Neural crest cell (in vitro differentiated cells): ENCODE measurements around the gene VASH2. TPM values are rescaled to one million over a fixed set of nuclear protein-coding genes. Genes with fewer than 3 reads are reported as not detected.
"Not testable (repeated sequence)": the region's sequence is repeated elsewhere in the genome, so short reads cannot be mapped to it uniquely, and the experiment has no call there.

ENCODE experiments used
- DNase-seq: peaks from one replicate; pipeline ENCODE4 v3.0.0; 2021; ENCODE audit warnings: low read depth, mixed read lengths, low spot score
- H3K27ac Mint-ChIP-seq: one replicate; pipeline ENCODE4 v1.8.0; 2021; ENCODE audit warnings: mild to moderate bottlenecking, mixed read lengths; ENCODE audit not compliant: unreplicated experiment
- H3K27me3 Mint-ChIP-seq: 2 replicates; pipeline ENCODE4 v1.8.0; 2021; ENCODE audit warnings: low read depth, mild to moderate bottlenecking, mixed read lengths
- H3K36me3 Mint-ChIP-seq: 2 replicates; pipeline ENCODE4 v1.8.0; 2021; ENCODE audit warnings: low read depth, mild to moderate bottlenecking, mixed read lengths
- H3K4me1 Mint-ChIP-seq: 2 replicates; pipeline ENCODE4 v1.8.0; 2021; ENCODE audit warnings: mixed read lengths
- H3K4me3 Mint-ChIP-seq: one replicate; pipeline ENCODE4 v1.8.0; 2021; ENCODE audit warnings: mild to moderate bottlenecking, mixed read lengths
- H3K9me3 Mint-ChIP-seq: 2 replicates; pipeline ENCODE4 v1.8.0; 2021; ENCODE audit warnings: mixed read lengths
- total RNA-seq: library from RNA; stranded (reverse); gene quantifications from 2 replicates; pipeline ENCODE4 v1.2.1, GENCODE V29; 2021
- TF ChIP-seq, protein P1 (sequence below): fragments of 200-600 bp; sonication (generic); conservative IDR thresholded peaks from 2 replicates; pipeline ENCODE4 v1.5.0; 2021; ENCODE audit warnings: antibody characterized with exemption, mild to moderate bottlenecking

The VASH2 gene
- total RNA-seq, 1 donor from 2014 or later, result 8.7 TPM

DNA sequence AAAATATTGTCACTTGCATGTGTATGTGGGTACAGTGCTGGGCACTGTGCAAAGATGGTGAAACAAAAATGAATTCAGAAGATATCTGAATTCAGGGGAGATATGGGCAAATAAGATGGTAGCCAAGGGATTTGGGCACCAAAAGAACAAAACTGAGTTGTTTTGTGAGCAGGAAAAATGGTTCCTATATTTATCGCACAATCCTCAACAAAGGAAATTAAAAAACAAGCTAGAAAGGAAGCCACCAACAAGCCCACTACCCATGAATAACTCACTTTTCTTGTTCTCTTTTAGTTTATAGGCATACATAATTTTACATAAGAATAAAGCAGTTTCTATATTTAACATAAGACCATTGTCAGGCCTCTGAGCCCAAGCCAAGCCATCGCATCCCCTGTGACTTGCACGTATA is 40.7 kb upstream of the VASH2 start:
- no peak overlapping the region for H3K4me3 Mint-ChIP-seq
- no peak overlapping the region for H3K27ac Mint-ChIP-seq
- DNase-seq, result no peak
- H3K36me3 Mint-ChIP-seq, result peaks cover 2% of the 10 kb centered on the region
- H3K4me1 Mint-ChIP-seq, result peaks cover 4% of the 10 kb centered on the region
- TF ChIP-seq, protein P1, sequence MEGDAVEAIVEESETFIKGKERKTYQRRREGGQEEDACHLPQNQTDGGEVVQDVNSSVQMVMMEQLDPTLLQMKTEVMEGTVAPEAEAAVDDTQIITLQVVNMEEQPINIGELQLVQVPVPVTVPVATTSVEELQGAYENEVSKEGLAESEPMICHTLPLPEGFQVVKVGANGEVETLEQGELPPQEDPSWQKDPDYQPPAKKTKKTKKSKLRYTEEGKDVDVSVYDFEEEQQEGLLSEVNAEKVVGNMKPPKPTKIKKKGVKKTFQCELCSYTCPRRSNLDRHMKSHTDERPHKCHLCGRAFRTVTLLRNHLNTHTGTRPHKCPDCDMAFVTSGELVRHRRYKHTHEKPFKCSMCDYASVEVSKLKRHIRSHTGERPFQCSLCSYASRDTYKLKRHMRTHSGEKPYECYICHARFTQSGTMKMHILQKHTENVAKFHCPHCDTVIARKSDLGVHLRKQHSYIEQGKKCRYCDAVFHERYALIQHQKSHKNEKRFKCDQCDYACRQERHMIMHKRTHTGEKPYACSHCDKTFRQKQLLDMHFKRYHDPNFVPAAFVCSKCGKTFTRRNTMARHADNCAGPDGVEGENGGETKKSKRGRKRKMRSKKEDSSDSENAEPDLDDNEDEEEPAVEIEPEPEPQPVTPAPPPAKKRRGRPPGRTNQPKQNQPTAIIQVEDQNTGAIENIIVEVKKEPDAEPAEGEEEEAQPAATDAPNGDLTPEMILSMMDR, result no peak
- H3K27me3 Mint-ChIP-seq, result peaks cover 56% of the 10 kb centered on the region
- H3K9me3 Mint-ChIP-seq, result peaks cover 7% of the 10 kb centered on the region

DNA sequence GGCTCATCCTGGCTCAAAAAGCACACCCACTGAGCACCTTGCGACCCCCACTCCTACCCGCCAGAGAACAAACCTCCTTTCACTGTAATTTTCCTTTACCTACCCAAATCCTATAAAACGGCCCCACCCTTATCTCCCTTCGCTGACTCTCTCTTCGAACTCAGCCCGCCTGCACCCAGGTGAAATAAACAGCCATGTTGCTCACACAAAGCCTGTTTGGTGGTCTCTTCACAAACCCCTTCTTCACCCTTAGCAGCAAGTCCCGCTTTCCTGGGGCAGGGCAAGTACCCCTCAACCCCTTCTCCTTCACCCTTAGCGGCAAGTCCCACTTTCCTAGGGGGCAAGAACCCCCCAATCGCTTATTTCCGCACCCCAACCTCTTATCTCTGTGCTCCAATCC is 40.1 kb upstream of the VASH2 start:
- peaks cover 54% of the 10 kb centered on the region for H3K27me3 Mint-ChIP-seq
- not testable (repeated sequence) for H3K9me3 Mint-ChIP-seq, H3K4me1 Mint-ChIP-seq, H3K27ac Mint-ChIP-seq, H3K36me3 Mint-ChIP-seq, H3K4me3 Mint-ChIP-seq, DNase-seq

DNA sequence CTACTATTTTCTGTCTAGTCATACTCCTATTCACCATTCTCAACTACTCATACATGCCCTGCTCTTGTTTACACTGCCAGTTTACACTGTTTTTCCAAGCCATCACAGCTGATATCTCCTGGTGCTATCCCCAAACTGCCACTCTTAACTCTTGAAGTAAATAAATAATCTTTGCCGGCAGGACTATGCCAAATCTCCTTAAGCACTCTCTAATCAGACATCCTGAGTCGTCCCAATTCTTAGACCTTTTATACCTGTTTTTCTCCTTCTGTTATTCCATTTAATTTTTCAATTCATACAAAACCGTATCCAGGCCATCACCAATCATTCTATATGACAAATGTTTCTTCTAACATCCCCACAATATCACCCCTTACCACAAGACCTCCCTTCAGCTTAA is 36.7 kb upstream of the VASH2 start:
- H3K27ac Mint-ChIP-seq, H3K4me3 Mint-ChIP-seq, H3K9me3 Mint-ChIP-seq, H3K36me3 Mint-ChIP-seq, DNase-seq: not testable (repeated sequence)
- Mint-ChIP-seq H3K4me1 (peaks cover 30% of the 10 kb centered on the region), H3K27me3 (peaks cover 47% of the 10 kb centered on the region)

DNA sequence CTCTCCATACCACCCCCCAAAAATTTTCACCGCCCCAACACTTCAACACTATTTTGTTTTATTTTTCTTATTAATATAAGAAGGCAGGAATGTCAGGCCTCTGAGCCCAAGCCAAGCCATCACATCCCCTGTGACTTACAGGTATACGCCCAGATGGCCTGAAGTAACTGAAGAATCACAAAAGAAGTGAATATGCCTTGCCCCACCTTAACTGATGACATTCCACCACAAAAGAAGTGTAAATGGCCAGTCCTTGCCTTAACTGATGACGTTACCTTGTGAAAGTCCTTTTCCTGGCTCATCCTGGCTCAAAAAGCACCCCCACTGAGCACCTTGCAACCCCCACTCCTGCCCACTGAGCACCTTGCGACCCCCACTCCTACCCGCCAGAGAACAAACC is 36.2 kb upstream of the VASH2 start:
- peaks cover 47% of the 10 kb centered on the region for H3K27me3 Mint-ChIP-seq
- not testable (repeated sequence) for H3K4me3 Mint-ChIP-seq, H3K36me3 Mint-ChIP-seq, H3K9me3 Mint-ChIP-seq, H3K27ac Mint-ChIP-seq, DNase-seq
- H3K4me1 Mint-ChIP-seq, result peaks cover 30% of the 10 kb centered on the region

DNA sequence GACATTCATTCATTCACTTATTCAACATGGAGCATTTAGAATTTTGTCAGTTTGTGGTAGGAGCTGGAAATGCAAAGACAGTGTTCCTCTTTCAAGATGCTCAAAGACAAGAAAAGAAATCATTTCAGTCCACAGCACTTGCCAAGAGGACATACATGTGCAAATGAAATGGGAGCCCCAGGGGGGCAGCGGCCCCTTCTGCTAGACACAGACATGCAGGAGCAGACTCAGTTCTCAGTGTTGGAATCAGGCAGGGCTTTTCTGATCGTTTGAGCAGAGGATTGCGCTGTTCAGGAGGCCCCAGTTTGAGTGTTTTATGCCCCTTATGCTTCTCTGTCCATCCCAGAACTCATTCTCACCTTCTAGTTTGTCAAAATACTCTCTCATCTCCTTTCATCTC is 35.6 kb upstream of the VASH2 start:
- Mint-ChIP-seq H3K36me3 (no peaks in the 10 kb centered on the region), H3K27me3 (peaks cover 43% of the 10 kb centered on the region), H3K27ac (peak overlapping the region; percentile 4), H3K9me3 (no peaks in the 10 kb centered on the region), H3K4me1 (peaks cover 30% of the 10 kb centered on the region), H3K4me3 (no peak overlapping the region)
- TF ChIP-seq, protein P1, result no peak
- no peak for DNase-seq

DNA sequence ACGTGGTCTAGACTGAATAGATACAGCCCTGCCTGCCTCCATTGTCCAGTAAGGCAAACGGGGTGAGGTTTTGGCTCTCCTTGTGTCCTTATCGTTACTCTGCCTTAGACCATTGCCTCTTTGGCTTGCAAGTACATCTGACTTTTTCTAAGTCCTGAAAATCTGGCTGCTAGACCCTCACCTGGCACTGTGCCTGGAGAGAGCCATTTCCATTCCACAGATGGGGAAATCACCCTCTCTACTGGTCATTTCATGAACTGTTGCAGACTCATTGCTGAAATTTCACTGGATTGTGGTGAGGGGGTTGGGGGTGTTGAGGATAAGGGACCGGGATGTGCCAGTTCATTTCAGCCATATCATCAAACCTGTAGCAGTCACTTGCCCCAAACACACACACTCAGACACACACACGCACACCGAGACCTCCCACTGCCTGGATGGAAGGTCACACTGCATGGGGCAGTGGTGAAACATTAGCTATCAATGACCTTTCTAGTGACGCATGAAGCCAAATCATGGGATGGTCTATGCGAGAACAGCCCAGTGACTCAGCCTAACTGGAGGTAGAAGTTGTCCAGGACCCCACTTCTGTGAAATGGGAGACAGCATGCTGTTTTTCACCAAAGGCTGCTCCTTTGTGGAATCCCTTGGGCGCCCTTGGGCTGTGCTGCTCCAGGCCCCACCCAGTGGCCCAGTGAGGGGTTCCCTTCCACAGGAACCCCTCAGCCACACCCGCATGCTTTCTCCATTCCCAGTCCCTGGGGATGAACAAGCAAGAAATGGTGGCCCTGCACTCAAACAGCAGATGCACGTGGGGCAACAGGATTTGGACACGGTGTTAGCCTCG is 34.9 kb upstream of the VASH2 start:
- Mint-ChIP-seq H3K27ac (no peak overlapping the region), H3K4me1 (peaks cover 30% of the 10 kb centered on the region), H3K27me3 (peaks cover 36% of the 10 kb centered on the region), H3K36me3 (no peaks in the 10 kb centered on the region), H3K4me3 (no peak overlapping the region), H3K9me3 (no peaks in the 10 kb centered on the region)
- TF ChIP-seq, protein P1, result peak; percentile 45
- no peak for DNase-seq

DNA sequence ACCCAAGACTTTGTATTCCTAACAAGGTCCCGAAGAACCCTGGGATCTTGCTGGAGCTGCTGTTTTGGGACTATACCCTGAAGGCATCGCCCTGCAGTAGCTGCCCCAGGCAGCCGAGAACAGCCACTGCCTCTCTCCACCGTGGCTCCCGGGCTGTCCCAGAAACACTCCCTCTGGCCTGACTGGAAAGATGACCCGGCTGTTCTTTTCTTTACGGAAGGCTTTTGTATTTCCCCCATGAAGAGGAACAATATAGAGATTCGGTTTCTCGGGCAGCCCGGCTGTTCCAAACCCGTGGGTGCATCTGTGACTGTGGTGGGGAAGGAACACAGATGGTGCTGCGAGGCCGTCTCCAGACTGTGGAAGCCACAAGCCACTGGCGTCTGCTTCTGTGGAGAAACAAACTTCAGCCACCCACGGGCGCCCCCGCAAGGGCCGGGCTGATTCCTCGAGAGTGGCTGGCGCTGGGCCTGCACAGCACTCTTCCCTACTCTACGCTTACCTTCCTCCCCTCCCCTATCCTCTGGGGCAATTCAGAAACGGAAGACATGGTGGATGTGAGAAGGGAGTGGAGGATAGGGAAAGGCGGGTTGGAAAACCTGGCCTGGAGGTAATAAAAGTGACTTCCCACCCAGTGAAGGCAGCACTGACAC is 33.7 kb upstream of the VASH2 start:
- Mint-ChIP-seq H3K27ac (peak overlapping the region; percentile 5), H3K4me1 (peaks cover 30% of the 10 kb centered on the region), H3K36me3 (no peaks in the 10 kb centered on the region), H3K27me3 (peaks cover 28% of the 10 kb centered on the region), H3K9me3 (no peaks in the 10 kb centered on the region), H3K4me3 (no peak overlapping the region)
- DNase-seq, result no peak
- TF ChIP-seq, protein P1, result no peak
